Natural killer cell treated with Interleukin-12 subunit alpha and Interleukin-12 subunit beta and Interleukin-15 and Interleukin-18, amount 100 ng/mL, for 72 hours (primary cell): ENCODE measurements around the gene SLC4A1AP. TPM values are rescaled to one million over a fixed set of nuclear protein-coding genes. Genes with fewer than 3 reads are reported as not detected.
"Not testable (repeated sequence)": the region's sequence is repeated elsewhere in the genome, so short reads cannot be mapped to it uniquely, and the experiment has no call there.

Source experiments
- ATAC-seq, 2 donors: fragments of 150-1000 bp; cut with Tn5 transposase in 1 of 2; sonication (Bioruptor Pico), chemical (Tn5 transposase) in 1 of 2; 2 replicates each; pipeline ENCODE4 v1.10.0; 2021
- DNase-seq: peaks from one replicate; pipeline ENCODE4 v3.0.0; 2022; ENCODE audit warnings: low spot score
- H3K27ac Mint-ChIP-seq, 2 donors: 1 replicate in 1 of 2; 2 replicates in 1 of 2; pipeline ENCODE4 v1.8.0; 2022; ENCODE audit warnings: mixed read lengths in 2 of 2, mild to moderate bottlenecking in 1 of 2, moderate library complexity in 1 of 2
- H3K27me3 Mint-ChIP-seq, 2 donors: 1 replicate in 1 of 2; 2 replicates in 1 of 2; pipeline ENCODE4 v1.8.0; 2022; ENCODE audit warnings: mixed read lengths in 2 of 2
- H3K36me3 Mint-ChIP-seq: one replicate; pipeline ENCODE4 v1.8.0; 2022; ENCODE audit warnings: mixed read lengths
- H3K4me1 Mint-ChIP-seq, 2 donors: 1 replicate in 1 of 2; 2 replicates in 1 of 2; pipeline ENCODE4 v1.8.0; 2022; ENCODE audit warnings: low read depth in 2 of 2, mixed read lengths in 2 of 2, mild to moderate bottlenecking in 1 of 2
- H3K4me3 Mint-ChIP-seq: one replicate; pipeline ENCODE4 v1.8.0; 2022; ENCODE audit warnings: mixed read lengths
- H3K9me3 Mint-ChIP-seq: 2 replicates; pipeline ENCODE4 v1.8.0; 2022; ENCODE audit warnings: mixed read lengths
- total RNA-seq, 2 donors: library from RNA; stranded (reverse); gene quantifications; one replicate each; pipeline ENCODE4 v1.2.3, GENCODE V29; 2022

Gene SLC4A1AP
- total RNA-seq, 2 donors from 2014 or later, result 31.1 to 33.3 TPM

- Mint-ChIP-seq H3K27me3 (no peaks in the 10 kb centered on the region), H3K9me3 (no peaks in the 10 kb centered on the region), H3K27ac (peak overlapping the region; percentile 98 to 99), H3K36me3 (peaks cover 23% of the 10 kb centered on the region), H3K4me3 (peak overlapping the region; percentile 97), H3K4me1 (peaks cover 37 to 39% of the 10 kb centered on the region in 2 donors)
- ATAC-seq, result no peak
- DNase-seq, result no peak
These were observed 1.1 kb downstream of the SLC4A1AP start for GRCh38 chr2:27664622-27665363.

GRCh38 chr2:27667446-27667845 is 3.8 kb downstream of the SLC4A1AP start:
- Mint-ChIP-seq H3K4me3 (no peak overlapping the region), H3K36me3 (peaks cover 18% of the 10 kb centered on the region), H3K27ac (no peak overlapping the region), H3K9me3 (no peaks in the 10 kb centered on the region), H3K27me3 (no peaks in the 10 kb centered on the region), H3K4me1 (peaks cover 20 to 30% of the 10 kb centered on the region in 2 donors)
- no peak for ATAC-seq
- DNase-seq, result no peak

DNA sequence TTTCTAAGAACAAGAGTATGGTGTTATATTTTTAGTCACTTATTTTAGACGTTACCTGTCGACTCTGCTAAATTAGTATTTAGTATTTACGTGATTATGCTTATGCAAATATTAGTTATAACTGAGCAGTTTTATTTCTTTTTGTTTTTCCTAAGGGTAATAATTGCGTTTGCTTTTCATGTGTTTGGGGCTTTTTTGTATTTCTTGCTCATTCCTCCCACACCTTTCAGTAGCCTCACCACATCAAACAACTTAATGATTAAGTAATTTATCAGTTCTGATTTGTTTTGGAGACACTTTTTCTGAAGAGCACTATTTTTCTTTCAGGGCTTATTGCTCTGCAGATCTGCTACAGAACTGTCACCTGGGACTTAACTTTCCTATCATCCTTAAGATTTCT is 7.5 kb downstream of the SLC4A1AP start:
- DNase-seq (no peak), ATAC-seq (no peak)
- H3K4me3 Mint-ChIP-seq, result no peak overlapping the region
- H3K27ac Mint-ChIP-seq, result no peak overlapping the region
- peaks cover 0 to 12% of the 10 kb centered on the region in 2 donors for H3K4me1 Mint-ChIP-seq
- H3K27me3 Mint-ChIP-seq, result no peaks in the 10 kb centered on the region
- H3K9me3 Mint-ChIP-seq, result no peaks in the 10 kb centered on the region
- H3K36me3 Mint-ChIP-seq, result peaks cover 32% of the 10 kb centered on the region

DNA sequence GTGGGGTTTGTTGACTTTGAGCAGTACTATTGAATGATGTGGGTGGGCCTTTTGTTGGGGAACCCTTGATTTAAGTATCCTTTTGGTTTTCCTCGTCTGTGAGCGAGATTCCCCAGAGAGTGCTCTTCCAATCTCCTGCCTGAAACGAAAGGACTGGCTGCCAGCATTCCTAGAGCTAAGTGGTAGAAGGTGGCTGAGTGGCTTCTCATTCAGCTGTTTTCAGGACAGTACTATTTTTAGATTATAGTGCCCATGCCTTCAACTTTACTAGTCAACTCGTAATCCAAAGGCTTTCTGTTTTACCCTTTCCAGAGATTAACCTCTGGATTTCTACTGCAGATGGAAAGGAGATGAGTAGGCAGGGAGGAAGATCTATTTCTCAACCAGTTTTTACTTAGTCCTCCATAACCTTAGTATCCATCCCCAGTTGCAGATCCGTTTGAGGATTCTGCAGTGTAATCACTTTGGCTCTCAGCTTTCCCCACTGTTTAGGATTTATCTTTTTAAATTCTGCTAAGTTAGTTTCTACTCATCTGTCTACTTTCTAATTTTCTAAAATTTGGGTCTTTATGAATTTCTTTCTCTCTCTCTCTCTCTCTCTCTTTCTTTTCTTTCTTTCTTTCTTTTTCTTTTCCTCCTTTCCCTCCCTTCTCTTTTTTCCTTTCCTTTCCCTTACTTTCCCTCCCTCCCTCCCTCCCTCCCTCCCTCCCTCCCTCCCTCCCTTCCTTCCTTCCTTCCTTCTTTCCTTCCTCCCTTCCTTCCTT is 9.2 kb downstream of the SLC4A1AP start:
- Mint-ChIP-seq H3K9me3 (no peaks in the 10 kb centered on the region), H3K27me3 (no peaks in the 10 kb centered on the region), H3K27ac (no peak overlapping the region), H3K36me3 (peaks cover 38% of the 10 kb centered on the region), H3K4me3 (no peak overlapping the region), H3K4me1 (peaks cover 0 to 7% of the 10 kb centered on the region in 2 donors)
- ATAC-seq (no peak), DNase-seq (no peak)

GRCh38 chr2:27680571-27680970 is 16.9 kb downstream of the SLC4A1AP start:
- DNase-seq (no peak), ATAC-seq (no peak)
- Mint-ChIP-seq H3K27me3 (no peaks in the 10 kb centered on the region), H3K9me3 (no peaks in the 10 kb centered on the region), H3K4me1 (peaks cover 32 to 40% of the 10 kb centered on the region in 2 donors), H3K4me3 (no peak overlapping the region), H3K27ac (peak overlapping the region in 1 of 2 donors; percentile 92), H3K36me3 (peaks cover 23% of the 10 kb centered on the region)

- Mint-ChIP-seq H3K27ac (peak overlapping the region; percentile 92 to 94), H3K9me3 (no peaks in the 10 kb centered on the region), H3K4me3 (peak overlapping the region; percentile 67), H3K36me3 (peaks cover 18% of the 10 kb centered on the region), H3K27me3 (no peaks in the 10 kb centered on the region), H3K4me1 (peaks cover 36 to 40% of the 10 kb centered on the region in 2 donors)
- DNase-seq (no peak), ATAC-seq (peak; percentile 68 to 83)
These were observed 18.2 kb downstream of the SLC4A1AP start for GRCh38 chr2:27681841-27682240.

DNA sequence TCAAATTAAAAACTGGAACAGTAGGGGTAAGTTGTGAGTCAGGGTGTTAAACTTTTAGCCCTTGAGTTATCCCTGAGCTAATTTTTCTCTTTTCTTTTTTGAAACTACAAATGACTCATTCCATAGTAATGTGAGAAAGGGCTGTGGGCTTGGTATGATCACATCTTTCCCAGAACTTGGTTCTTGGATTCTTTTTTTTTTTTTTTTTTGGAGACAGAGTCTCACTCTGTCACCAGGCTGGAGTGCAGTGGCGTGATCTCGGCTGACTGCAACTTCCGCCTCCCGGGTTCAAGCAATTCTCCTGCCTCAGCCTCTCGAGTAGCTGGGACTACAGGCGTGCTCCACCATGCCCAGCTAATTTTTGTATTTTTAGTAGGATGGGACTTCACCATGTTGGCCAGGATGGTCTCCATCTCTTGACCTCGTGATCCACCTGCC is 18.7 kb downstream of the SLC4A1AP start:
- peaks cover 17% of the 10 kb centered on the region for H3K36me3 Mint-ChIP-seq
- peaks cover 36 to 40% of the 10 kb centered on the region in 2 donors for H3K4me1 Mint-ChIP-seq
- H3K27me3 Mint-ChIP-seq, DNase-seq, H3K9me3 Mint-ChIP-seq: not testable (repeated sequence)
- ATAC-seq, result peak; percentile 78 to 80
- H3K4me3 Mint-ChIP-seq, result peak overlapping the region; percentile 67
- peak overlapping the region; percentile 92 to 94 for H3K27ac Mint-ChIP-seq

DNA sequence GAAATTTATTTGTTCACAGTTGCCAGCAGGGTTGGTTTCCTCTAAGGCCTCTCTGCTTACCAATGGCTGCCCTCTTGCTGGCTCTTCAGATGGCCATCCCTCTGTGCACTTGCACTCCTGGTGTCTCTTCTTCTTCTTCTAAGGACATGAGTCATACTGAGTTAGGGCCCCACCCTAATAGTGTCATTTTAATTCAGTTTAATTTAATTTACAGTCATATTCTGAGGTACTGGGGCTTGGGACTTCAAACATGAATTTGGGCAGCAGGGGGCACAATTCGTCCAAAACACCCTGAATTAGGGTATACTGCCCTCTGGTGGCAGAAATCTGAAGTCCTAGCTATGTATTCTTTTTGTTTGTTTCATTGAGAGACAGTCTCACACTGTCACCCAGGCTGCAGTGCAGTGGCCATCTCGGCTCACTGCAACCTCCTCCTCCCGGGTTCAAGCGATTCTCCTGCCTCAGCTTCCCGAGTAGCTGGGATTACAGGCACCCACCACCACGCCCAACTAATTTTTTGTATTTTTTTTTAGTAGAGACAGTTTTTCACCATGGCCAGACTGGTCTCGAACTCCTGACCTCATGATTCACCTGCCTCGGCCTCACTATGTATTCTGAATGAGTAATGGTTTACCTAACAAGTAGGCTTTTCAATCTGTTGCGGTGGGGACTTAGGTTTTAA is 19.8 kb downstream of the SLC4A1AP start:
- ATAC-seq (peak; percentile 73 to 81), DNase-seq (peak; percentile 88)
- no peaks in the 10 kb centered on the region for H3K27me3 Mint-ChIP-seq
- H3K4me3 Mint-ChIP-seq, result peak overlapping the region; percentile 67
- H3K36me3 Mint-ChIP-seq, result peaks cover 11% of the 10 kb centered on the region
- H3K9me3 Mint-ChIP-seq, result no peaks in the 10 kb centered on the region
- H3K27ac Mint-ChIP-seq, result peak overlapping the region; percentile 92 to 94
- peaks cover 36 to 40% of the 10 kb centered on the region in 2 donors for H3K4me1 Mint-ChIP-seq

- Mint-ChIP-seq H3K4me1 (peaks cover 36 to 40% of the 10 kb centered on the region in 2 donors), H3K36me3 (peaks cover 11% of the 10 kb centered on the region), H3K4me3 (peak overlapping the region; percentile 79), H3K27ac (peak overlapping the region; percentile 92 to 94)
- not testable (repeated sequence) for DNase-seq, H3K27me3 Mint-ChIP-seq, H3K9me3 Mint-ChIP-seq
- peak; percentile 66 to 69 for ATAC-seq
These were observed 21.3 kb downstream of the SLC4A1AP start for GRCh38 chr2:27685006-27685405.

DNA sequence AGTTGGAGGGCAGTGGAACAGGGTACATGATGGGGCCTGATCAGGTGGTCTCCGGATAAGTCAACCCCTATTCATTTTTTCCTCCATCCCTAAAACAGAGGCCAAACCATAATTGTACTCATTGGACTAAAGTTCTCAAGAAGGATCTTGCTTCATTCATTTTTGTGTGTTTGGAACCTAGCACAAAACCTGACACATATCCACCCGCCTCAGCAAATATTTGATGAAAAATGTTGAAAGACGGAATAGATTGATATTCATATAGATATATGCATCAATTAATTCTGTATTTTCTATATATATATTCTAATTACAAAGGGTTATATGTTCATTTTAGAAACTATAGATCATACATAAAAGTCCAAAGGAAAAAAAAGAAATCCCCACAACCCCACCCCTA is 21.9 kb downstream of the SLC4A1AP start:
- H3K4me3 Mint-ChIP-seq, result peak overlapping the region; percentile 79
- H3K36me3 Mint-ChIP-seq, result peaks cover 11% of the 10 kb centered on the region
- H3K9me3 Mint-ChIP-seq, result no peaks in the 10 kb centered on the region
- H3K27me3 Mint-ChIP-seq, result no peaks in the 10 kb centered on the region
- peaks cover 36 to 40% of the 10 kb centered on the region in 2 donors for H3K4me1 Mint-ChIP-seq
- peak overlapping the region; percentile 92 to 94 for H3K27ac Mint-ChIP-seq
- no peak for DNase-seq
- no peak for ATAC-seq

DNA sequence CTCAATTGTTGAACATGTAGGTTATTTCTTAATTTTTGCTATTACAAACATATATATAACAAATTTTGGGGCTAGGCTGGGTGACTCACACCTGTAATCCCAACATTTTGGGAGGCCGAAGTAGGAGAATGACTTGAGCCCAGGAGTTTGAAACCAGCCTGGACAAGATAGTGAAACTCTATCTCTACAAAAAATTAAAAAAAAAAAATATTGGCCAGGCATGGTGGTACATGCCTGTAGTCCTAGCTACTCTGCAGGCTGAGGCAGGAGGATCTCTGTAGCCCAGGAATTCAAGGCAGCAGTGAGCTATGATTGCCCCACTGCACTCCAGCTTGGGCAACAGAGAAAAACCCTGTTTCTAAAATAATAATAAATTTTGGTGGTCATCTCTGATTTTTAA is 23.5 kb downstream of the SLC4A1AP start:
- Mint-ChIP-seq H3K9me3 (no peaks in the 10 kb centered on the region), H3K4me1 (peaks cover 25 to 27% of the 10 kb centered on the region in 2 donors), H3K4me3 (no peak overlapping the region), H3K27ac (no peak overlapping the region), H3K36me3 (peaks cover 11% of the 10 kb centered on the region), H3K27me3 (no peaks in the 10 kb centered on the region)
- ATAC-seq (no peak), DNase-seq (no peak)

- ATAC-seq (no peak), DNase-seq (no peak)
- Mint-ChIP-seq H3K4me3 (no peak overlapping the region), H3K27ac (no peak overlapping the region), H3K27me3 (no peaks in the 10 kb centered on the region), H3K36me3 (peaks cover 5% of the 10 kb centered on the region), H3K4me1 (peaks cover 12 to 15% of the 10 kb centered on the region in 2 donors), H3K9me3 (no peaks in the 10 kb centered on the region)
These were observed 25.7 kb downstream of the SLC4A1AP start for GRCh38 chr2:27689424-27689823.

DNA sequence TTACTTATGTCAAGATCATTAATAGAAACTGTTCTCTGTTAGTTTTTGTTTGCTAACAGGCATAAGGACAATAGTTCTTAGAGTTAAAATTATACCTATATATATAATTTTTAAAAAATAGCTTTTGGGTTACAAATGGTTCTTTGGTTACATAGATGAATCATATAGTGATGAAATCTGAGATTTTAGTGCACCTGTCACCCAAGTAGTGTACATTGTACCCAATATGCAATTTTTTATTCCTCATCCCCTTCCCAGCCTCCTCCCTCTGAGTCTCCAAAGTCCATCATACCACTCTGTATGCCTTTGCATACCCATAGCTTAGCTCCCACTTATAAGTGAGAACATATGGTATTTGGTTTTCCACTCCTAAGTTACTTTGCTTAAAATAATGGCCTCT is 26.4 kb downstream of the SLC4A1AP start:
- DNase-seq, result no peak
- ATAC-seq, result no peak
- no peak overlapping the region for H3K4me3 Mint-ChIP-seq
- peaks cover 6 to 9% of the 10 kb centered on the region in 2 donors for H3K4me1 Mint-ChIP-seq
- H3K9me3 Mint-ChIP-seq, result no peaks in the 10 kb centered on the region
- H3K27ac Mint-ChIP-seq, result no peak overlapping the region
- H3K36me3 Mint-ChIP-seq, result peaks cover 5% of the 10 kb centered on the region
- H3K27me3 Mint-ChIP-seq, result no peaks in the 10 kb centered on the region
